Hepatocyte (in vitro differentiated cells): ENCODE results near the gene HECTD4.

Experiments used
- EZH2 ChIP-seq: fragments of 200-600 bp; sonication (generic); IDR thresholded peaks from 2 replicates; pipeline ENCODE4 v1.6.1; 2016; ENCODE audit warnings: antibody characterized with exemption, mild to moderate bottlenecking, borderline replicate concordance
- TF ChIP-seq, protein P1 (sequence below): fragments of 200-600 bp; sonication (generic); IDR thresholded peaks from 2 replicates; pipeline ENCODE4 v1.5.1; 2016; ENCODE audit warnings: antibody characterized with exemption, mild to moderate bottlenecking; ENCODE audit not compliant: poor library complexity

DNA sequence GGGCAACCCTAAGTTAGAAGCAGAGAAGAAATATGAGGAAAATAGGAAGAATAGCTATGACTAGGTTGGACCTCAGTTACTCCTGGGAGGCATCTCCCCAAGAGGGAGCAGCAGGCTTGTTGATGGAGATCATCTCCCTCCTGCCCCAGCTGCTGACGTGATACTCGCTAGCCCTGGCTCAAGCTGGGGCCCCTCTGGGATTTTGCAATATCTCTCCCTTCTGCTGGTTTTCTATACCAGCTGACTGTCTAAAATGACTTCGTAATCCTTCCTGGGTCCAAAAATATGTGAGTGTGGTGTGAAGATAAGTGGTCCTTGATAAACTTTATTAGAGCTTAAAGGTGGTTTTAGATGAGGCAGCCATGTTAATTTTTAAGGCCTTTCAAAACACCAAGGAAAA lies 4.5 kb upstream of the HECTD4 start:
- TF ChIP-seq, protein P1, sequence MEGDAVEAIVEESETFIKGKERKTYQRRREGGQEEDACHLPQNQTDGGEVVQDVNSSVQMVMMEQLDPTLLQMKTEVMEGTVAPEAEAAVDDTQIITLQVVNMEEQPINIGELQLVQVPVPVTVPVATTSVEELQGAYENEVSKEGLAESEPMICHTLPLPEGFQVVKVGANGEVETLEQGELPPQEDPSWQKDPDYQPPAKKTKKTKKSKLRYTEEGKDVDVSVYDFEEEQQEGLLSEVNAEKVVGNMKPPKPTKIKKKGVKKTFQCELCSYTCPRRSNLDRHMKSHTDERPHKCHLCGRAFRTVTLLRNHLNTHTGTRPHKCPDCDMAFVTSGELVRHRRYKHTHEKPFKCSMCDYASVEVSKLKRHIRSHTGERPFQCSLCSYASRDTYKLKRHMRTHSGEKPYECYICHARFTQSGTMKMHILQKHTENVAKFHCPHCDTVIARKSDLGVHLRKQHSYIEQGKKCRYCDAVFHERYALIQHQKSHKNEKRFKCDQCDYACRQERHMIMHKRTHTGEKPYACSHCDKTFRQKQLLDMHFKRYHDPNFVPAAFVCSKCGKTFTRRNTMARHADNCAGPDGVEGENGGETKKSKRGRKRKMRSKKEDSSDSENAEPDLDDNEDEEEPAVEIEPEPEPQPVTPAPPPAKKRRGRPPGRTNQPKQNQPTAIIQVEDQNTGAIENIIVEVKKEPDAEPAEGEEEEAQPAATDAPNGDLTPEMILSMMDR: no peak
- TF ChIP-seq EZH2: no peak
